NCI-H1048 (cell line): ENCODE results near the gene TMEM175.
"Not testable (repeated sequence)": the region's sequence is repeated elsewhere in the genome, so short reads cannot be mapped to it uniquely, and the experiment has no call there.

Experiments
- DNase-seq: peaks from one replicate; lab custom pipeline; 2025; lab: John Stamatoyannopoulos, UW

Gene TMEM175

DNA sequence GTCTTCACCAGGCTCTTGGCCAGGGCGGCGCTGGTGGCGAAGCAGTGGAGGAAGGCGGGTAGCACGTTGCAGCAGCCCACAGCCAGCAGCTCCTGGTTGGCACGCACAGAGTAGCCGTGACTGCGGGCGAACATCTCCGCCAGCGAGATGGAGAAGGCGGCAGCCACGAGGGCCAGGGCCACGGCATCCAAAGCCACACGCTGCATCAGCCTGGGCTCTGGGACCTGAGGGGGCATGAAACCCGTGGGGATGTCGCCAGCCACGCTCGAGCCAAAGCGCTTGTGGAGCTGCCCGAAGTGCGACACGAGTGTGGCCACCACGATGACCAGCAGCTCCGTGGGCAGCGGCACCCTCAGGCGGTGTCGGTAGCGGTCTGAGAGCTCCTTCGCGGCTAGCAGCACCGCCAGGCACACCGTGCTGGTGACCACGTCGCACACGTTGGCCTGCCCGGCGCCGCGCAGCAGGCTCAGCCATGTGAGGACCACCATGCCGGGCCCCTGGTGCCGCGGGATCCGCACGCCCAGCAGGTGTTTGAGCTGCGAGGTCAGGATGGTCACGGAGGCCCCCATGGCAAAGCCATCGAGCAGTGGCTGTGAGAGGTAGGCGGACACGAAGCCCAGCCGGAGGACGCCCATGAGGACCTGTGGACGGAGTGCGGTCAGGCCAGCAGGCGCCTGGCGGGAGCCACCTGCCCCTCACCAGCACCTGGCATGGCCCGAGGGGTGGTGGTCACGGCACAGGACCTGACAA lies 57.6 kb downstream of the TMEM175 start:
- DNase-seq = no peak

- DNase-seq = no peak
Measured at GRCh38 chr4:990746-991367, 58.6 kb downstream of the TMEM175 start.

DNA sequence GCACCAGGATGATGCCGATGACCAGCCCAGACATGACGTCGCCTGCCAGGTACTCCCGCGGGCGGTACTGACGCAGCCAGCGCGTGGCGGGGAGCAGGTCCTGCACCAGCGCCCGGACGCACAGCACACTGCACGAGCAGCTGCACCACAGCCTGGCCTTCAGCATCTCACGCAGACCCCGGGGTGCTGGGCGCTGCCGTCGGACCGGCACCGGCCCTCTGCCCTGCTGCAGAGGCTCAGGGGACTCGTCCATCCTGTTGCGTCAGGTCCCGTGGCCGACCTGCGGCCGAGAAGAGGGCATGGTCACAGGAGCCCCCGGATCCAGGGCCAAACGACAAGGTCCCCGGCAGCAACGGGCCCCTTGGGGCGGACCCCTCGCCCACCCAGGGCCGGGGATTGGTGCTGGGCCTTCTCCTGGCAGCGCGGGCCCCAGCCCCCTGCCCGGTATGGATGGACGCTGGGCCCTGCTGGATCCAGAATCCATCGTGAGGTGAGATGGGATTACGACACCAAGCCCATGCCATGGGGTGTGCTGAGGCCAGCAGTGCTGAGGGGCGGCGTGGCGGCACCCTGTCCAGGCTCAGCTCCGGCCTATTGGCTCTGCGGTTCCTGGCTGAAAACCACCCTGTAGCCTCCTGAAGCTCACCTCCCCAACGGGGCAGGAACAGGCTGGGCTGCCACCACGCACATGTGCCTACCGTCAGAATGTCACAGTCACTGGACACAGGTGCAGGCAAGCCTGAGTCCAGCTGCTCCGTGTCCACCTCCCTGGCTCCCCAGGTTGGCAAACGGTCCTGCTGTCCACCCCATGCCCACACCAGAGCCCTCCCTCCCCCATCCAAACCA lies 59.4 kb downstream of the TMEM175 start:
- DNase-seq = no peak

- no peak for DNase-seq
Measured at GRCh38 chr4:992297-993110, 60.2 kb downstream of the TMEM175 start.

DNA sequence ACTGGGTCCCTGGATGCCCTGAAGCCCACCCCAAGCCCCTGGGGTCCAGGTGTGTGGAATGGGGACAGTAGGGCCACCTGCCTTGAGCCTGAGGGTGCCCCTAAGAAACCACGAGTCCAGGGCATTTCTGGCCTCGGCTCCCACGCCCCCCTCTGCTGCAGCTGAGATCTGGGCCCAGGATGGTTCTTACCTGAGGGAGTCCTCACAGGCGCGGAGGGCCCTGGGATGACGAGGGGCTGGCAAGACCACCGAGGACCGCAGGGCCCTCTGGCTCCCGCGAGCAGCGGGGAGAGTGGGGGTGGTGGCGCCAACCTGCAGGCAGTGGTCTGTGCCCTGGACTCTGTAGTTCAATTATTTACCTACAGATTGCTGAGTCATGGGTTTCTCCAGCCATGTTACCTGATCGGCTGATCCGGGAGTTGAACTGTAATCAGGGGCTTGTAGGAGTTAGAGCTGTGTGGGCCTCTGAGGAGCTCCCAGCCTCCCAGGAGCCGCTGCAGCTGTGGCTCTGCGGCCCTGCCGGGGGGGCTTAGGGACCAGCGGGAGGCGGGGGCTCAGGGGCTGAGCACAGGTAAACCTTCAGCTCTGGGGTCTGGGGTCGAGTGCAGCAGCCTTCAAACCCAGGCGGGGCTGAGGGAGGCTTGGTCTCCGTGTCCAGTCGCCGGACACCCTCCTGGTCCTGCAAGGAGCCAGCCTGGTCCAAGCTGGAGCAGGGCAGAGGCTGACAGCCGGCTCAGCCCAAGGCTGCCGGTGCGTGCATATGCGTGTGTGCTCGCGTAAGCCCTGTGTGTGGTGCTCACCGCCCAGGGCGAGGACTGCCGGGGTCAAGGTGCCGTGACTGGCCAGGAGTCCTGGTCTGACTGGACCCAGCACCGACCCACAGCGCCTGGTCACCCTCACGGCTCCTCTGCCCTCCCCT lies 61.1 kb downstream of the TMEM175 start, which contains the start of gene SLC26A1:
TSS of gene SLC26A1 (minus strand) at position 294 of the 919 bp plus-strand sequence. CDS start 1,701 bp downstream, outside the sequence.
- DNase-seq = no peak

GRCh38 chr4:995311-996026 lies 63.2 kb downstream of the TMEM175 start:
- DNase-seq = no peak

GRCh38 chr4:996030-996996 lies 64.1 kb downstream of the TMEM175 start:
- DNase-seq = no peak

DNA sequence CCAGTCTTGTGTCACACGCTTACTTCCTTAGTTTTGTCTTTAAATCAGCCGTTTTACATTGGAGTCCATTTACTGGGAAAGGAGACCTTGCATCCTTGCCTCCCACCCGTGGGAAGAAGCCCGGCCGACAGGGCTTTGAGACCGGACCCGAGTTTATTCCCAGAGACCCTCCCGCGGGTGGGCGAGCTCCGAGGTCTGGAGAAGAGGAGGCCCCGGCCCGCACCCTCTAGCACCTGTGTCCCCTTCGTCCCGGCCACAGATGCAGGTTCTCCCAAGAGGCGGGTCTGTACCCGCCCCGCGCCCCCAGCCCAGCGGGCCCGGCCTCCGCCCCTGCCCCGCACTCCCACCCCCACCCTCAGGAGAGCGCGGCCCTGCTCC lies 64.7 kb downstream of the TMEM175 start:
- DNase-seq = no peak

DNA sequence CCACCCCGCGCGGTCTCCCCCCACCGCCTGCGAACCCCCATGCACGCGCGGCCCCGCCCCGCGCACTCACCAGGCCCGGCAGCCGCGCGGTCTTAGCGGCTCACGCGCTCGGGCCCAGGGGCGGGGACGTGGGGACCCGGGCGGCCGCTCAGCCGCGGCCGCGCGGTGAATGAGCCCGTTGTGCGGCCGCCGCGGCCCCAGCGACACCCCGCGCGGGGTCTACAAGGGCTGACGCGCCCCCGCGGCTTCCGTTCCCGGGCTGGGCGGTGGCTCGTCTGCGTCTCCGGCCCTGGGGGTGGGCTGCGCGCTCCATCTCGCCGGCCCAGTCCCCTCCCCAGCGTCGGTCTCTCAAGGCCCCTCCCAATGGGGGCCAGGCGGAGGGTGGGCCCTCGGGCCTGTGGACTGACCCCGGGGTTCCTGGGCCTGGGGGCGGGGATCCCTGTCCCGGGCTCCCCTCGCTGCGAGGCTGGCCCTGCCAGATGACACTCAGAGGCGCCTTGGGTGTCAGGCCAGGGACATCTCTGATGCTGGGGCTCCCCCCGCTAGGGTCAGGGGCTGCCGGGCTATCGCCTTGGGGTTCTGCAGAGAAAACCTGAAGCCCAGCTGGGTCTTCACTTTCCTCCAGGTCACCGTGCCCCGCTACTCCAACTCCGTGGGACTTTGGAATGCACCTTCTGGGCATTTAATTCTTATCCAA lies 65.3 kb downstream of the TMEM175 start:
- no peak for DNase-seq

- no peak for DNase-seq
Measured at GRCh38 chr4:998096-998691, 65.9 kb downstream of the TMEM175 start.

GRCh38 chr4:999240-999863 lies 67.1 kb downstream of the TMEM175 start:
- not testable (repeated sequence) for DNase-seq

- DNase-seq = no peak
Measured at GRCh38 chr4:999882-1000425, 67.7 kb downstream of the TMEM175 start.

DNA sequence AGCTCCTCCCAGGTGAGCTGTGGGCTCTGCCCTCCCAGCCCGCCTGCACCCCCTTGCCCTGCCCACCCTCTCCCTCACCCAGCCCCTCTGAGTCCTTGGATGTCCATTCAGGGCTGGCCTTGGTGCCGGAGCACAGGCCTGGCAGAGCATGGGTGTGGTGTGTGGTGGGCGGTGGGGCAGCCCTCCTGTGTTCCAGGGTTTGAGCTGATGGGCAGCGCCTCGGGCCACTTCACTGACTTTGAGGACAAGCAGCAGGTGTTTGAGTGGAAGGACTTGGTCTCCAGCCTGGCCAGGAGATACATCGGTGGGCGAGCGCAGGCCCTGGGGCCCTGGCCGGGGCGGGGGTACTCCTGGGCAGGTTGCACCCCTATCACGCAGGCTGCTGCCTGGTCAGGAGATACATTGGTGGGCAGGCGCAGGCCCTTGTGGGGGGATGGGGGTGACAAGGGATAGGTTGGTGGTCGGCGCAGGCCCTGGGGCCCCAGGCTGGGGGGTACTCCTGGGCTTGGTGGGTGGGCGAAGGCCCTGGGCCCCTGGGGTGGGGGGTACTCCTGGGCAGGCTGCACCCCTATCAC lies 68.5 kb downstream of the TMEM175 start:
- DNase-seq = no peak

DNA sequence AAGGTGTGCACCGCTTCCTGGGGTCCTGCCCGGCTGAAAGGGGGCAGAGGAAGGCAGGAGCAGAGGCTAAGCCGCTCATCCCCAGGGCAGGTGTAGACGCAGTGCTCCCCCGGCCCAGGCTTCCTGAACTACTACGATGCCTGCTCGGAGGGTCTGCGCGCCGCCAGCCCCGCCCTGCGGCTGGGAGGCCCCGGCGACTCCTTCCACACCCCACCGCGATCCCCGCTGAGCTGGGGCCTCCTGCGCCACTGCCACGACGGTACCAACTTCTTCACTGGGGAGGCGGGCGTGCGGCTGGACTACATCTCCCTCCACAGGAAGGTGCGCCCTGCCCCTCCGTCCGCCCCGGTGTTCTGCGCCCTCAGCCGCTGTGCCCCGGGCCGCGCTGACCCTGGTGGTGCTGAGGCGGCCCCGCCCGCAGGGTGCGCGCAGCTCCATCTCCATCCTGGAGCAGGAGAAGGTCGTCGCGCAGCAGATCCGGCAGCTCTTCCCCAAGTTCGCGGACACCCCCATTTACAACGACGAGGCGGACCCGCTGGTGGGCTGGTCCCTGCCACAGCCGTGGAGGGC lies 69.4 kb downstream of the TMEM175 start:
- DNase-seq = no peak

- DNase-seq = no peak
Measured at GRCh38 chr4:1002131-1002630, 69.9 kb downstream of the TMEM175 start.

- DNase-seq = no peak
Measured at GRCh38 chr4:1002631-1003251, 70.5 kb downstream of the TMEM175 start.
